ENCODE measurements around the gene THRB.
"Not testable (repeated sequence)": the region's sequence is repeated elsewhere in the genome, so short reads cannot be mapped to it uniquely, and the experiment has no call there.

THRB gene

GRCh38 chr3:24101676-24102168 lies 392.9 kb downstream of the THRB start:
- H3K9me3 Mint-ChIP-seq = no peaks in the 10 kb centered on the region
- DNase-seq (ENCODE audit: low spot score in 2 of 2) = no peak
- H3K27me3 Mint-ChIP-seq = no peaks in the 10 kb centered on the region
- no peak overlapping the region for H3K27ac Mint-ChIP-seq (ENCODE audit: low read depth)
- H3K4me1 Mint-ChIP-seq = no peaks in the 10 kb centered on the region
- H3K4me3 Mint-ChIP-seq = no peak overlapping the region
- H3K36me3 Mint-ChIP-seq (ENCODE audit: insufficient read depth) = peaks cover 2% of the 10 kb centered on the region
- ATAC-seq (replicated peaks; ENCODE audit: extremely low read depth, poor library complexity, severe bottlenecking) = no peak

DNA sequence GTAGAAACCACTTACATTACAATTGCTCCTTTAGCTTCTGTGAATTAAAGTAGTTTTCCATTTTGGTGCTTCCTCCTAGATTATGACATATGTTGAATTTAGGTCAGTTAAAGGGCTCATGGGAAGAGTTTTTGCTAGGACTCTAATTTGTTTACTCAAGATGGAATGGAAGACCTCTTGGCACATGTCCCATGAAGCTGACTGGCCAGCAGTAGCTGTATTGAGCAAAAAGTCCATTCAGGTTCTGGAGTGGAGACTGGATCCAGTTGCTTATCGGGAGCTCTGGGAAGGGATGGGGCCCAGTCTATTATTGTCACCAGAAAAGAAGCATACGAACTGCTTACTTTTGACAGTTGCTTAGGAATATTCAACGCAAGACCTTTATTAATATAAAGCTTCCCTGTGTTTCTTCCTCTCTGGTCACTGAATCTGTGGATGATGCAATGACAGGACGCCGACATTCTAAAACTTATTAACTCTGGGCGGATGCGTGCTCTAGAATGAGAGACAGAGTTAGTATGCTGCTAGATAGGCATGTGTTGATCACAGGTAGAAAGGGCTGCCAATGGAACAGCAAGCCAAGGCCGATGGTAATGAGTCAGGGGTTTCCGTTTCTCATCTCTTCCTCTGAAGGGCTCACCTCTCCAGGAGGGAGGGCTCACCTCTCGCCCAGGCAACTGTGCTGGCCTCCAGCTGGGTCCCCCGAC lies 393.8 kb downstream of the THRB start:
- no peaks in the 10 kb centered on the region for H3K4me1 Mint-ChIP-seq
- no peak for DNase-seq (ENCODE audit: low spot score in 2 of 2)
- H3K36me3 Mint-ChIP-seq (ENCODE audit: insufficient read depth) = peaks cover 2% of the 10 kb centered on the region
- ATAC-seq (replicated peaks; ENCODE audit: extremely low read depth, poor library complexity, severe bottlenecking) = no peak
- H3K9me3 Mint-ChIP-seq = no peaks in the 10 kb centered on the region
- H3K4me3 Mint-ChIP-seq = no peak overlapping the region
- H3K27me3 Mint-ChIP-seq = no peaks in the 10 kb centered on the region
- no peak overlapping the region for H3K27ac Mint-ChIP-seq (ENCODE audit: low read depth)

GRCh38 chr3:24096695-24097290 lies 397.9 kb downstream of the THRB start:
- Mint-ChIP-seq H3K27me3 (no peaks in the 10 kb centered on the region), H3K9me3 (no peaks in the 10 kb centered on the region), H3K36me3 (ENCODE audit: insufficient read depth) (peaks cover 2% of the 10 kb centered on the region), H3K4me3 (no peak overlapping the region), H3K4me1 (no peaks in the 10 kb centered on the region), H3K27ac (ENCODE audit: low read depth) (no peak overlapping the region)
- ATAC-seq (replicated peaks; ENCODE audit: extremely low read depth, poor library complexity, severe bottlenecking) (no peak), DNase-seq (ENCODE audit: low spot score in 2 of 2) (no peak)

DNA sequence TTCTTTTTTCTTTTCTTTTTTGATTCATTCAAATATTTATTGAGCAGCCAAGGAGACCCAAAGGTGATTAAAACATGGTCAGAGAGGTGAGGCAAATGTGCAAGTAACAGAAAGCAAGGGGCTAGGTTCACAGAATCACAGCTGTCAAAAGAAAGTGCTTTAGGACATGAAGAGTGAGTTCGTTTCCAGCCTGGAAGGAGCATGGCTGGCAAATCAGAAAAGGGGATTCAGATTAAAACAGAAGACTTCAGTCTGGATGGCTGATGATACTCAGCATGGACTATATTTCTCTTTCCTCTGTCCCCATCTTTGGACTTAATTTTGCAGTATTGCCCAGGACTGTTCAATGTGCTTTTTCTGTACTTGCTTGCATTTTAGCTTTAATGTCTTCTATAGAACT lies 398.4 kb downstream of the THRB start:
- DNase-seq (ENCODE audit: low spot score in 2 of 2) = no peak
- Mint-ChIP-seq H3K27me3 (no peaks in the 10 kb centered on the region), H3K4me1 (no peaks in the 10 kb centered on the region), H3K4me3 (no peak overlapping the region), H3K9me3 (no peaks in the 10 kb centered on the region), H3K27ac (ENCODE audit: low read depth) (no peak overlapping the region), H3K36me3 (ENCODE audit: insufficient read depth) (peaks cover 2% of the 10 kb centered on the region)
- no peak for ATAC-seq (replicated peaks; ENCODE audit: extremely low read depth, poor library complexity, severe bottlenecking)

- not testable (repeated sequence) for H3K27ac Mint-ChIP-seq (ENCODE audit: low read depth)
These were observed 399.8 kb downstream of the THRB start for GRCh38 chr3:24094818-24095217.

DNA sequence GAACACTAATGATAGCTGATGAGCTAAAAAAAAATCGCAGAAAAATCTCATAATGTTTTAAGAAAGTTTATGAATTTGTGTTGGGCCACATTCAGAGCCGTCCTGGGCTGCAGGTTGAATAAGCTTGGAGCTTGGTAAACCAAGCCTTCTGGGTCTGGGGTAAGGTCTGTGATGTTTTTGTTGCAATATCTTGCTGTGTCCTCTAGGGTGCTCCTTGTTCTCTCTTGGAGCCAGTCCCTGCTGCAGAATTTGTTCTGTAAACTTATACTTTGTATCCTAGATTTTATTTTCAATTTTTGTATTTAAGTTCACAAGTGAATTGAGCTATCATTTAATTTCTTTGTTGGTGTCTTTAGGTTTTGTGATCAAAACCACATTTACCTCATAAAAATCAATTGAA lies 405.9 kb downstream of the THRB start:
- no peaks in the 10 kb centered on the region for H3K4me1 Mint-ChIP-seq
- no peak overlapping the region for H3K27ac Mint-ChIP-seq (ENCODE audit: low read depth)
- no peak overlapping the region for H3K4me3 Mint-ChIP-seq
- no peak for DNase-seq (ENCODE audit: low spot score in 2 of 2)
- no peak for ATAC-seq (replicated peaks; ENCODE audit: extremely low read depth, poor library complexity, severe bottlenecking)
- H3K9me3 Mint-ChIP-seq = peaks cover under 1% of the 10 kb centered on the region
- no peaks in the 10 kb centered on the region for H3K36me3 Mint-ChIP-seq (ENCODE audit: insufficient read depth)
- H3K27me3 Mint-ChIP-seq = peaks cover 2% of the 10 kb centered on the region

More at GRCh38 chr3:24094818-24095217, 399.8 kb downstream of the THRB start:
- not testable (repeated sequence) for H3K4me3 Mint-ChIP-seq; H3K36me3 Mint-ChIP-seq (ENCODE audit: insufficient read depth); H3K27me3 Mint-ChIP-seq; H3K4me1 Mint-ChIP-seq; H3K9me3 Mint-ChIP-seq; ATAC-seq (replicated peaks; ENCODE audit: extremely low read depth, poor library complexity, severe bottlenecking); DNase-seq (ENCODE audit: low spot score in 2 of 2)

- Mint-ChIP-seq H3K4me3 (no peak overlapping the region), H3K27me3 (peaks cover 16% of the 10 kb centered on the region), H3K27ac (ENCODE audit: low read depth) (no peak overlapping the region), H3K4me1 (no peaks in the 10 kb centered on the region), H3K9me3 (peaks cover 5% of the 10 kb centered on the region), H3K36me3 (ENCODE audit: insufficient read depth) (no peaks in the 10 kb centered on the region)
- ATAC-seq (replicated peaks; ENCODE audit: extremely low read depth, poor library complexity, severe bottlenecking) (no peak), DNase-seq (ENCODE audit: low spot score in 2 of 2) (no peak)
These were observed 407.2 kb downstream of the THRB start for GRCh38 chr3:24087469-24087868.

DNA sequence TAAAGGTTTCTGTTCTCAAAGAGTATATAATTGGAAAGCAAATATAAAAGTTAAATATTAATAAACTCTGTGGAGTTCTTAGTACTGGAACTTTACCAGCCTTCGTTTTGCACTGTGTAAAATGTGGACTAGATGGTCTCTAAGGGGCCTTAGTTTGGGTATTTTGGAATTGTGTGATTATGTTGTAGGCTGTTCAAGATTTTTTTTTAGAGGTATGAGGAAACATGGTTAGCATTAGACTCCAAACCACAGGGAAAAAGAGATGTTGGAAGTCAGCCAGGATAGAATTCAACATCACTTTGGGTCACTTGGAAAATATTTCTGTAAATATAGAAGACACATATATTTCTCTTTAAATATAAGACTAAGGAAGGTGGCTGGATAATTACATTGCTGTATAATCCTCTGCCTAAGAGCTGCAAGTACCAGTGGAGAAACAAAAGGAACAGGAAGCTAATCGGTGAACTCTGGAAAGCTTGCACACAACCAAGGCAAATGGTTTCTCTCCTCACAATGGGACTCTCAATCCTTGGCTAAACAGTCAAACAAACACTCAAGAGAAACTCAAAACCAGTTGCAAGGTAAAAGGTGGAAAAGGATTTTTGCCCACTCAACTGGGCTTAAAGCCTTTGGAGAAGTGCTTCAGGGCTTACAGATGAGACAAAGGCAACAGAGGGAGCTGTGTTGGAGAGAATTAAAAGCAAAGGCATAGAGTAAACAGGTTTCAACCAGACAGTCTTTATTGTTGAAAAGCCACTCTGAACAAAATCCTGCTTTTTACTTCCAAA lies 407.8 kb downstream of the THRB start:
- DNase-seq (ENCODE audit: low spot score in 2 of 2) (no peak), ATAC-seq (replicated peaks; ENCODE audit: extremely low read depth, poor library complexity, severe bottlenecking) (no peak)
- Mint-ChIP-seq H3K9me3 (peaks cover 5% of the 10 kb centered on the region), H3K27ac (ENCODE audit: low read depth) (no peak overlapping the region), H3K36me3 (ENCODE audit: insufficient read depth) (no peaks in the 10 kb centered on the region), H3K4me3 (no peak overlapping the region), H3K4me1 (no peaks in the 10 kb centered on the region), H3K27me3 (peaks cover 22% of the 10 kb centered on the region)

GRCh38 chr3:24086206-24086605 lies 408.4 kb downstream of the THRB start:
- DNase-seq (ENCODE audit: low spot score in 2 of 2) = no peak
- Mint-ChIP-seq H3K4me3 (no peak overlapping the region), H3K36me3 (ENCODE audit: insufficient read depth) (no peaks in the 10 kb centered on the region), H3K27ac (ENCODE audit: low read depth) (no peak overlapping the region), H3K27me3 (peaks cover 27% of the 10 kb centered on the region), H3K4me1 (no peaks in the 10 kb centered on the region), H3K9me3 (peaks cover 5% of the 10 kb centered on the region)
- no peak for ATAC-seq (replicated peaks; ENCODE audit: extremely low read depth, poor library complexity, severe bottlenecking)

- Mint-ChIP-seq H3K9me3 (peaks cover 2% of the 10 kb centered on the region), H3K4me1 (no peaks in the 10 kb centered on the region), H3K27me3 (peaks cover 2% of the 10 kb centered on the region), H3K4me3 (no peak overlapping the region), H3K27ac (ENCODE audit: low read depth) (no peak overlapping the region), H3K36me3 (ENCODE audit: insufficient read depth) (no peaks in the 10 kb centered on the region)
- DNase-seq (ENCODE audit: low spot score in 2 of 2) (no peak), ATAC-seq (replicated peaks; ENCODE audit: extremely low read depth, poor library complexity, severe bottlenecking) (no peak)
These were observed 422.5 kb downstream of the THRB start for GRCh38 chr3:24072193-24072592.

GRCh38 chr3:24069045-24069444 lies 425.6 kb downstream of the THRB start:
- Mint-ChIP-seq H3K27ac (ENCODE audit: low read depth) (no peak overlapping the region), H3K36me3 (ENCODE audit: insufficient read depth) (no peaks in the 10 kb centered on the region), H3K9me3 (no peaks in the 10 kb centered on the region), H3K27me3 (no peaks in the 10 kb centered on the region), H3K4me1 (no peaks in the 10 kb centered on the region), H3K4me3 (no peak overlapping the region)
- DNase-seq (ENCODE audit: low spot score in 2 of 2) = no peak
- ATAC-seq (replicated peaks; ENCODE audit: extremely low read depth, poor library complexity, severe bottlenecking) = no peak

DNA sequence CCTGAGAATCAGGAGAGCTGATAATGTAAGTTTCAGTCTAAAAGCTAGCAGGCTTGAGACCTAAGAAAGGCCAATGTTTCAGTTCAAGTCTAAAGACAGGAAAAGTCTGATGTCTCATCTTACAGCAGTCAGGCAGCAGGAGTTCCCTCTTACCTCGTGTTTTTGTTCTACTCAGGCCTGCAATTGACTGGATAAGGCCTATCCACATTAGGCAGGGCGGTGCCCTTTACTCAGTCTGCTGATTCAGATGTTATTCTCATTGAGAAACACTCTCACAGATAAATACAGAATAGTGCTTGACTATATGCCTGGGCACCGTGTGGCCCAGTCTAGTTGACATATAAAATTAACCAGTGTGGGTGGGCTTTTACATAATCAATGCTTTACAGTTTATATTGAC lies 427.2 kb downstream of the THRB start:
- ATAC-seq (replicated peaks; ENCODE audit: extremely low read depth, poor library complexity, severe bottlenecking) = no peak
- Mint-ChIP-seq H3K4me3 (no peak overlapping the region), H3K9me3 (no peaks in the 10 kb centered on the region), H3K27ac (ENCODE audit: low read depth) (no peak overlapping the region), H3K36me3 (ENCODE audit: insufficient read depth) (no peaks in the 10 kb centered on the region), H3K4me1 (no peaks in the 10 kb centered on the region), H3K27me3 (no peaks in the 10 kb centered on the region)
- DNase-seq (ENCODE audit: low spot score in 2 of 2) = no peak

Measured in central memory CD8-positive, alpha-beta T cell (primary cell).